ENCODE measurements around the gene TMCC2.
"Not testable (repeated sequence)": the region's sequence is repeated elsewhere in the genome, so short reads cannot be mapped to it uniquely, and the experiment has no call there.

TMCC2 gene, protein sequence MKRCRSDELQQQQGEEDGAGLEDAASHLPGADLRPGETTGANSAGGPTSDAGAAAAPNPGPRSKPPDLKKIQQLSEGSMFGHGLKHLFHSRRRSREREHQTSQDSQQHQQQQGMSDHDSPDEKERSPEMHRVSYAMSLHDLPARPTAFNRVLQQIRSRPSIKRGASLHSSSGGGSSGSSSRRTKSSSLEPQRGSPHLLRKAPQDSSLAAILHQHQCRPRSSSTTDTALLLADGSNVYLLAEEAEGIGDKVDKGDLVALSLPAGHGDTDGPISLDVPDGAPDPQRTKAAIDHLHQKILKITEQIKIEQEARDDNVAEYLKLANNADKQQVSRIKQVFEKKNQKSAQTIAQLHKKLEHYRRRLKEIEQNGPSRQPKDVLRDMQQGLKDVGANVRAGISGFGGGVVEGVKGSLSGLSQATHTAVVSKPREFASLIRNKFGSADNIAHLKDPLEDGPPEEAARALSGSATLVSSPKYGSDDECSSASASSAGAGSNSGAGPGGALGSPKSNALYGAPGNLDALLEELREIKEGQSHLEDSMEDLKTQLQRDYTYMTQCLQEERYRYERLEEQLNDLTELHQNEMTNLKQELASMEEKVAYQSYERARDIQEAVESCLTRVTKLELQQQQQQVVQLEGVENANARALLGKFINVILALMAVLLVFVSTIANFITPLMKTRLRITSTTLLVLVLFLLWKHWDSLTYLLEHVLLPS

DNA sequence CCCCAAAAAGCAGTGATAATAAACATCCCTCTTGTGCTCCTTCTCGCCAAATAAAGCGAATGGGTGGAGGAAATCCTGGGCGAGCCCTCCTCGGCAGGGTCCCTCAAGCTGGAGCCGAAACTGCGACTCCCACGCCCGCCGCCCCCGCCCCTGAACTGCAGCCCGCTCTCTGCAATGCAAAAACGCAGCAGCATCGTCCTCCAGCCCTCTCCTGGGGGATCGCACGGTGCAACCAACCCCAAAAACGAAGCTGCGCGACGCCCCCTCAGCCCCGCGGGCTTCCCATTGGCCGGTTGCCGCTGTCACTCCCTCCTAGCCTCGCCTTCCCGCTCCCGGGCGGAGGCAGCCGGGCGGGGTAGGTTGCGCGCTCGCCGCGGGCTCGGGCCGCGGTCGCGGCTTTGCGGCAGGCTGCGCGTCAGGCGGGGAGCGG is at the start of gene TMCC2:
Gene TMCC2, plus strand, starts transcription at position 363 of the 430 bp plus-strand sequence. CDS start 619 bp downstream, outside the sequence.
- DNase-seq (ENCODE audit: low read depth) = peak; percentile 61

DNA sequence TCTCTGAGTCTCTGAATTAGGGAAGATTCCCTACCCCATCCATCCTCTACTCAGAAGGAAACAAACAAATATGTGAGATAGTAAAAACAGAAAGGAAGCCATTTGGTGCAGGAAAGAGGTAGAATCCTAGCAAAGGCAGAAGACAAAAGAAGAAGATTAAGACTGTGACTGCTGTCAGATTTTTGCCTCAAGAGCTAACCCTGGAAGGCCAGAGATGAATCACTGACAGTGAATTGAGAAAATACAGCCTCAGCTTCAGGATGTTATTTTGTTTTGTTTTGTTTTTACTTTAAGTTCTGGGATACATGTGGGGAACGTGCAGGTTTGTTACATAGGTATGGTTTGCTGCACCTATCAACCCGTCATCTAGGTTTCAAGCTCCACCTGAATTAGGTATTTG is 47.9 kb upstream of the TMCC2 start:
- no peak for DNase-seq (ENCODE audit: low read depth)

DNA sequence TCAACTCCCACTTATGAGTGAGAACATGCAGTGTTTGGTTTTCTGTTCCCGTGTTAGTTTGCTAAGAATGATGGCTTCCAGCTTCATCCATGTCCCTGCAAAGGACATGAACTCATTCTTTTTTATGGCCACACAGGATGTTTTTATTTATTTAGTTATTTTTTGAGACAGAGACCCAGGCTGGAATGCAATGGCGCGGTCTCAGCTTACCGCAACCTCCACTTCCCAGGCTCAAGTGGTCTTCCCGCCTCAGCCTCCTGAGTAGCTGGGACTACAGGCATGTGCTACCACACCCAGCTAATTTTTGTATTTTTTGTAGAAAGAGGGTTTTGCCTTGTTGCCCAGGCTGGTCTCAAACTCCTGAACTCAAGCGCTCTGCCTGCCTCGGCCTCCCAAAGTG is 47.4 kb upstream of the TMCC2 start:
- not testable (repeated sequence) for DNase-seq (ENCODE audit: low read depth)

DNA sequence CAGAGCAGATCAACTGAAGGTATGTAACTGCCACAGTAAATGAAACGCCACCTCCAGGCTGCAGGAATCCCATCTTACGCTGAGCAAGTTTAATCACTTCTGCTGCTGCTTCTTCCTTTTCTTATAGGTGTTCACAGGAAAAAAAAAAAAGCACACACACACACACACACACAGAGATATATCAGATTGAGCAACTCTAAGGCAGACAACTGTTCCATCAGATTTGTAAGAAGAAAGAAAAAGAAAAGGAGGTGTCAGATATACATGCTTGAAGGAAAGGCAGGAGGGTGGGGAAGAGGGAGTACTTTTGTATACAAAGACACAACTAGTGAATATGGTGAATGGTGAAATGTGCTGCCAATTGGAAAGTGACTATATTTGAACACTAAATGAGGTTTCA is 44.8 kb upstream of the TMCC2 start:
- DNase-seq (ENCODE audit: low read depth) = no peak

DNA sequence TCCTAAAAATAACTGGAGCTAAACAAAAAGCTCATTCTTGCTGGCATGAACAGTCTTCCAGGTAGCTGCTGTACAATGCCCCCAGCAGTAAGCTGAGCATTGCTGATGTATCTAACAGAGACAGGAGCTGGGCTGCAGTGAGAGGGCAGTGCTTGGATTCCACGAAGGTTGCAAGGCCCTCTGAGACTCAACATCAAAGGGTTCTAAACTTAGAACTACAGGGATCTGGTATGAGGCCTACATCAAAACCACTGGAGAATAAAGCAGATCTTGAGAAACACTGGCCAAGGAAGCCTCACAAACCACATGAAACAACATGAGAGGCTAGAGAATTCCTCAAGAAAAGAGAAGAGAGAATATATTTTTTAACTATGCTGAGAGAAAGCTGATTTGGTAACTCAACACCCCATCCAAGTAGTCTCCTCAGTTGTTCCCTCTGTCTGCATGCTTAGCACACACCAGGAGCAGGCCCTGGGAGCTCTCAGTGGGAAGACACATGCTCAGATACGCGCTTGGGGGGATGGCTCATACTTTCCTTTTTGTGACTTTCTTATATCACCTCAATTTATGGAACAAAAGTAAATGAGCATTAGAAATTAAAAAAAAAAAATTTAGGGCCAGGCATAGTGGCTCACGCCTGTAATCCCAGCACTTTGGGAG is 43.9 kb upstream of the TMCC2 start:
- no peak for DNase-seq (ENCODE audit: low read depth)

DNA sequence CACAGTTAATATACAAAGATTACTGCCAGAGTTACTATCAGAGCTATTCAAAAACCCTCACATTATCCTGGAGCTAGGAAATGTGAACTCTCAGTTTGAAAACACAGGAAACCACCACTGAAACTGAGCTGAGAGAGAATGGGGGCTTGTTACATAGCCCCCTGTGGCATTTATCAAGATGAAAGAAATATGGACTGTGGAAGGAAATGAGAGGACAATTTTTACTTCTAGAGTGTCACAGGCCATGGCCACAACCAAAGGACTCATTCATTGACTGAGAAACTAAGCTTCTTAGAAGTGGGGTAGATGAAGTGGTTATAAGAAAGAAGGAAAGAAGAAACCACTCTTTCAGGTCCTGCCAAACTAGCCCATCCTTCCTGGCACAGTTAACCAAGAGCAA is 41.6 kb upstream of the TMCC2 start:
- DNase-seq (ENCODE audit: low read depth) = no peak

DNA sequence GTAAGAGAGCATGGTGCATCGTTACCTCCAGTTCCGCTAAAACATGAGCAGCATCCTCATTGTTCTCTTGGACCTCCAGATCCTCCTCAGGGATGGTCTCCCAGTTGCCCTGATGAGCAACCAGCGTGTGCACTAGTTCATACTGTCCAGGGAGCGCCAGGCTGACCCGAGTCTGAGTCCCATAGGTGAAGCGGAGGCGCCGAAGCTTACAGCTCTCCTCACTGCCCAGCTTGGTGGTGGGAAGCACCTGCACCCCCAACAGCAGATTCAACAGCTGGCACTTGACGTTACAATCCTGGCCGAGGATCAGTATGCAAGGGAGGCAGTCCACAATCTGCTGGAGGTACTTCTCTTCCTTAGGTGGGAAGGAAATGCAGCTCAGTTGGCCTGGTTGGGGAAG is 40.3 kb upstream of the TMCC2 start:
- DNase-seq (ENCODE audit: low read depth) = no peak

DNA sequence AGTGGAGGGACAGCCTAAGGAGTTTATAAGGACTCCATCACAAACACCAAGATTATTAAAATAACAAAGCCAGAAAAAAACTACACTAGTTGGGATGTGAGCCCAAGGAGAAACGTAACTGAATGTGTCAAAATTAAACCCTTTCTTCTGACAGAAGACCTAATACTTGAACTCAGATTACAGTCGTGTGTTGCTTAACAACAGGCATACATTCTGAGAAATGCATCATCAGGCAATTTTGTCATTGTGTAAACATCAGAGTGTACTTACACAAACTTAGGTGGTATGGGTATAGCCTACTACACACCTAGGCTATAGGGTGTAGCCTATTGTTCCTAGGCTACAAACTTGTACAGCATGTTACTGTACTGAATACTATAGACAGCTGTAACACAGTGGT is 39.6 kb upstream of the TMCC2 start:
- DNase-seq (ENCODE audit: low read depth) = no peak

DNA sequence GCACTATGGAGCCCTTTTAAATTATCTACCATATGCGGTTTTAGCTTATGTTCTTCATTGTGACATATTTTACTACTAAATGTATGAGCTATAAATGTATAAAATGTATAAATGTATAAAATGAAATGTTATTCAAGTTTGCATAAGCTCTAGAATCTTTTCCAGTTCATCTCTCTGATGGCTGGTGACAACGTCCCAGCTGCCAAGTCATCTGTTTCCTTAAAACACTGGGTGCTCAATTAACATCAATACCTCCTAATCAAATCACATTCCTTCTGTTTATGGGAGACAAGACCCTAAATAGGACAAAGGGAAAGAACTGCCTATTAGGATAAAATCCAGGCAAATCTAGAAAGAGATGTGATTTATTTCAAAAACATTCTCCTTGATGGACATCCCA is 39.1 kb upstream of the TMCC2 start:
- DNase-seq (ENCODE audit: low read depth) = no peak

DNA sequence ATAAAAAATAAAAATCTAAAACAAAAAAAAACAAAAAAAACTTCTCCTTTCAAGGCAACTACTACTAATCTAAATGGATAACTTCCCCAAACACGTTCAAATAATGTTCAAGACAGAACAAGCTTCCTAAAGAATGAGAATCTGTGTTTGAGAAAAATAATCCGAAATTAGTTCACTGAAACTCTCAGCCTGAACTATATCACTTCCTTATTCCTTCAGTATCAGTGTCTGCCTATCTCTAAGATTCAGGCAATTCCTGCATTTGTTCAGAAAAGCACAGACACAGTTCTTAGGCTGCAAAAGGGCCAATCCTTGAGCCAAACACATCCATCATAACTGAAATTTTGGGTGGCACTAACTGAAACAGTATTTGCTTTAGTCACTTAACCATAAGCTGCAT is 38.6 kb upstream of the TMCC2 start:
- no peak for DNase-seq (ENCODE audit: low read depth)

DNA sequence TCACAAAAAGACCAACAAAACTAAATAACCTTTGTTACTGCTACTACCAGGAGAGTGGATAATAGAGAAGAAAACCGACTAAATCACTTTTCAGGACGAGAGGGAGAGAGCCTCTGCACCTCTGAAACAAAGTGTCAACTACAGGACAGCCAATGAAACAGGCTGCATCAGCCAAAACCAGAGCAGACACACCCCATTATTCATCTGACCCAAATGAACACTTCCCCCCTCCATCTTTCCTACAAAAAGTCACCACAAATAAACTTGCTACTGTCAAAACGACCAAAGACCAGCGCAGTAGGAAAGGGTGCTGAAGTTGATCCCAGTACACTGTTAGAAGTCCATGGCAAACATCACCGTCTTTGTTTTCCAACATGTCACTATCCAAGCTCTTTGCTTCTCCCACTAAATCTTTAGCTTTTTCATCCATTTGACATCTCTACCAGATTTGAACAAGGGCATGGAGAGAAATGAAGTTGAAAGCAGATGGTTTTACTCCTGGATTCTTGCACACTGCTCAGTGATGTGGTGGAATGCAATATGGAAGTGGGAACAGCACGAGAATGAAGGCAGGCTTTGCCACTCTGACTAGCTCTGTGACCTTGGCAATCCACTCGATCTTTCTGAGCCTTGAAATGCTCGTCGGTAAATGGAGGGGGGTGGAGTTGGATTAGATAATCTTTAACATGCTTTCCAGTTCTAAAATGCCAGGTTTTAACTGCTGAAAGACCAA is 36.7 kb upstream of the TMCC2 start:
- no peak for DNase-seq (ENCODE audit: low read depth)

DNA sequence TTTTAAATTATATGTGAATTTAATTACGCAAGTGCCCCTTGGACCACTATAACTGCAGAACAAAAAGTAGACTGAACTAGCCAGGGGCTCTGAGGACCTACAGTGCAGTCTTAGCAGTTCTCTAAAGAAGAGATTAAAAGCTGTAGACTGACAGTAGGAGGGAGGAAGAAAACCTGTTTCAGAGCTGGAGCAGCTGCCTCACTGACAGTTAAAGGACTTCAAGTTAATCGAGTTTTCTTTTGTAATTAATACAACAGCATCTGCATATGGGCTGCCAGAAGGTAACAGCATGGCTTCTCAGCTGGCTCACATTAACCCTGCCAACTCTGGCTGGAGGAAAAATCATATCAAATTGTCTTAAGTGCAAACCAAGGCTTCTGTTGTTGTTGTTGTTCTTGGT is 36.1 kb upstream of the TMCC2 start:
- no peak for DNase-seq (ENCODE audit: low read depth)

DNA sequence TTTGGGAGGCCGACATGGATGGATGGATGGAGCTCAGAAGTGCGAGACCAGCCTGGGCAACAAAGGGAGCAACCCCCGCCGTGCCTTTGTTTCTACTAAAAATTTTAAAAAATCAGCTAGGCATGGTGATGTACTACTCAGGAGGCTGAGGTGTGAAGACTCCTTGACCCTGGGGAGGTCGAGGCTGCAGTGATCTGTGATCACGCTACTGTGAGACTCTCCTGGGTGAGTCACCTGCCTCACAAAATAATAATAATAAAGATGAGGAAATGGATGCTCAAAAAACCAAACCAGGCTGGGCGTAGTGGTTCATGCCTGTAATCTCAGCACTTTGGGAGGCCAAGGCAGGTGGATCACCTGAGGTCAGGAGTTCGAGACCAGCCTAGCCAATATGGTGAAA is 35.5 kb upstream of the TMCC2 start:
- no peak for DNase-seq (ENCODE audit: low read depth)

DNA sequence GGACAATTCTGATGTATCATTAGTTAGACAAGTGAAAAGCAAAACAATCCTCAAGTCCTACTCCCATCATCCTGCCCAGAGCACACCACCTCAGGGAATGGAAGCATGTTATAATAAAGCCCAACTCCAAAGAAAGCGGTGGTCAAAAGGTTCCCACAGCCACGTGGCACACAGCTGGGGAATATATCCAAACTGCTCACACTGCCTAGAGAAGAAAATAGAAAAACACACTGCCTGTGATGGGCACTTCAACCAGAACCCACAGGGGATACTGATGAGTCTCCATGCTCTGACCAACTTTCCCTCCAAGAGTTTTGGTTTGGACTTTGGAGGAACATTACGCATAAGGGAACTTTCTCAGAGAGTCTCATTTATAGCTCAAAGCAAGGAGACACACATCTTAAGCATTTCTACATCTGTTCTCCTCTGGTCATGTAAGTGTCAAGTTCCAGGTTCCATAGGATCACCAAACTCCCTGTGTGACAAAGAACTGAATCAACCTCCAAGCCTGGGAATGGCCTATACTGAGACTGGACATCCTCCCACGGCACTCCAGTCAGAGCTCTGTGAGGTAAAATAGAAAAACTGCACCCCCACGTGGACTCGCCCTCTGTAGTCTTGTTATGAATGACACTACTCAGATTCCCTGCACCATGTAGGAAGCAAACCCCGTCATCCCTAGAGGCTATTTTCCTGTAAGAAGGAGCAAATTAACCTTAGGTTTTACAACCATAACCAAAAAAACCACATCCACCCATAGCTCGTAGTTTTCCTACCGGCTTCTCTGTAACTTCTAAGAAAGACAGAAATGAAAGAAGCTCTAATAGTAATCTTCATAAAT is 28.4 kb upstream of the TMCC2 start:
- peak; percentile 12 for DNase-seq (ENCODE audit: low read depth)

DNA sequence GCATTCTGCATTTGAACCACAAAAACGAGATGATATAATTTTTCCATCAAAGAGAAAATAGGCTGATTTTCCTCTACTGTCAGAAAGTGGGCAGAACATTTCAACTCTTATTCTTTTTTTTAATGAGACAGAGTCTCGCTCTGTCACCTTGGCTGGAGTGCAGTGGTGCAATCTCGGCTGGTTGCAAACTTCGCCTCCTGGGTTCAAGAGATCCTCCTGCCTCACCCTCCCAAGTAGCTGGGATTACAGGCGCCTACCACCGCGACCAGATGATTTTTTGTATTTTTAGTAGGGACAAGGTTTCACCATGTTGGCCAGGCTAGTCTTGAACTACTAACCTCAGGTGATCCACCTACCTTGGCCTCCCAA is 27.8 kb upstream of the TMCC2 start:
- no peak for DNase-seq (ENCODE audit: low read depth)

DNA sequence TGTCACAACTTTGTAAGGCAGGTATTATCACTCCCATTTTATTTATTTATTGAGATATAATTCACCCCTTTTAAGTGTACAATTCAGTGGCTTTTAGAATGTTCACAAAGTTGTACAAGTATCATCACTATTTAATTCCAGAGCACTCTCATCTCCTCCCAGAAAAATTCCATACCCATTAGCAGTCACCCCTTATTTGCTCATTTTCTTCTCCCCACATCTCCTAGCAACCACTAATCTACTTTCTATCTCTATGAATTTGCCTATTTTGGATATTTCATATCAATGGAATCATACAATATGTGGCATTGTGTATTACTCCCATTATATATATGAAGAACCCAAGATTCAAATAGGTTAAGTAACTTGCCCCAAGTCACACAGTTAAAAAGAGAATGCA is 23.2 kb upstream of the TMCC2 start:
- no peak for DNase-seq (ENCODE audit: low read depth)

DNA sequence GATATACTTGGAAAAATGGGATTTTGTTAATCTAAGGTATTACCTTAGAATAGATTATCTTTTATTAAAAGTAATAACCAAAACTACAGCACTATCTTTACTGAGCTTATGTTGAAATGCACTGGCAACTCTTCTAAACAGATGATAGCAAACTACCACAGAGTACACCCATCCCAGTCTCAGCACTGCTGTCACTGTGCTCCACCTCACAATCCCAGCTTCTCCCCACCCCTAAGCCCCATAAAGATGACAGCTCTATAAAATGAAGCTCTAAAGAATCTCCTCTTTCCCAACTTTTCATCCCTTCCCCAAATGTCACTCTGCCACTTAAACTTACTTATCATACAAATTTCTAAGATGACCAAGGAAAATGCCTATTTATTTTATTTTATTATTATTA is 22.7 kb upstream of the TMCC2 start:
- no peak for DNase-seq (ENCODE audit: low read depth)

DNA sequence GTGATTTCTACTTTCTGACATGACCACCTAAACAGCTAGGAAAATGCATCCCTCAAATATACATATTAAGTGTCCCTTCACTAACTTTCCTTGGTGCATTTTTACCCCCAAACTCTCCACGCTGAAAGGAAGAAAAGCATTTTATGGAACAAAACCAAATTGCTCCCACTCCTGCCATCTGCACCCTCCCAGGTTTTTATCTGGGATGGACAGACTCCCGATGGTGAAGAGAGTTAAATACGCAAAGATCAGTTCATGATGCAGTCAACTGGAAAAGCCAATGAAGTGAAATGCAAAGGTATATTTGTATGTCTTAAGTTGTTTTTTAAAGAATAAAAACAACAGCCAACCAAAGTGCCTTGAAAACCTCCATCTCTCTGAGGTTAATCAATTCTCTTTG is 18.9 kb upstream of the TMCC2 start:
- DNase-seq (ENCODE audit: low read depth) = no peak

DNA sequence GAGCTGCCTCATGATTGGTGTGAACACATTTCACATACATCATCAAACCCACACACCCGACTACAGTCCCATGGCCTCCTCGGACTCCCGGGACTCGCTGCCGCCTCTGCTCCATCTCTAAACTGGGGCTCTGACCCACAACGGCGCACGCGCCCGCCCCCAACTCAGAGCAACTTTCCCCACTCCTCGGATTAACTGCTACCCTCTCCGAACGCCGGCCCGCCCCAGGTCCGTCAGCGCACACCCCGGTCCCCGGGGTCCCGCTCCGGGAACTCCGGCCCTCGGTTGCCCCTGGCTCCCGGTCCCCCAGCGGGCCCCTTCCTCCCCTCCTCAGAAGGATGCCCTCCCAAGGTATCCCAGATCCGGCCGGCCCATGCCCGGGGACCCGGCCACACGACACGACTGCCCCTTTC is 17.0 kb upstream of the TMCC2 start:
- DNase-seq (ENCODE audit: low read depth) = peak; percentile 10

DNA sequence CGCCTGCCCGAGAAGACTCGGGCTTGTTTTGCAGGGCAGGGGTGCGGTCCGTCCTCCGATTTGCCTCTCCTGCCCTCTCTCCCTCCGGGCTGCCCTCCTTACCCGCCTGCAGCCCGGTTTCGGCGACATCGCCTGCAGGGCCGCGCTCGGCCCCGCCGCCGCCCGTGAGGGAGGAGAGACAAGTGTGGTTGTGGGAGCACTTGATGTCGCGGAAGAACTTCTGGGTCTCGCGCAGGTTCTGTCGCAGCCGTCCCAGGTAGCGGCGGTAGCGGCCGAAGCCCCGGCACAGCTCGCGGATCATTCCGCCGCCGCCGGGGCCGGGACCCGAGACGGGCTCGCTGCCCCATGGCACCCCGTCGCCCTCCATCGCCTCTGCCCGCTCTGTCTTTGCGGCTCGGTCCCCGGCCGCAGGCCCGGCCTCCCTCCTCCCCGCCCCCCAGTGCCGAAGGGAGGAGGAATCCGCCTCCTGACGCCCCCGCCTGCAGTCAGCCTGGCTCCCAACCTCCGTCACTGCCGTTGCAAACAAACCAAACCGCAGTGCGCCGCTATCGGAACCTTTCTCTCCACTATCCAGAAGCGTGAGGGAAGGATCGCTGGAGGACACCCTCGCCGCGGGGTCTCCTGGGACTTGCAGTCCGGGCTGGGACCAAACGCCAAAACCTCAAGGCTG is 16.4 kb upstream of the TMCC2 start, which contains the start of gene DSTYK:
Gene DSTYK, minus strand, starts transcription at position 534 of the 670 bp plus-strand sequence. Its CDS starts 167 bp downstream, at position 367.
- DNase-seq (ENCODE audit: low read depth) = peak; percentile 84
